C4-2B (cell line): ENCODE measurements around the gene KCNJ18.
"Not testable (repeated sequence)": the region's sequence is repeated elsewhere in the genome, so short reads cannot be mapped to it uniquely, and the experiment has no call there.

Source experiments
- CTCF ChIP-seq: fragments of 450-650 bp; conservative IDR thresholded peaks from 2 replicates; pipeline ENCODE4 v1.5.1; 2017; ENCODE audit warnings: mild to moderate bottlenecking
- ZFX ChIP-seq: fragments of 450-650 bp; IDR thresholded peaks from 2 replicates; pipeline ENCODE4 v1.6.1; 2017

- TF ChIP-seq CTCF, ZFX: not testable (repeated sequence)
These were observed 4.7 kb downstream of the KCNJ18 start for GRCh38 chr17:21696842-21697507.
